SU-DHL-6 (cell line): ENCODE data around the gene COX6B2.

Source experiments
- EZH2phosphoT487 ChIP-seq: fragments of 200-600 bp; sonication (generic), shearing (Covaris generic); conservative IDR thresholded peaks from 2 replicates; pipeline ENCODE4 v1.6.1; 2018; ENCODE audit warnings: mild to moderate bottlenecking, antibody characterized with exemption, low read length, moderate library complexity, mixed read lengths
- TF ChIP-seq, protein P1 (sequence below): fragments of 200-600 bp; sonication (generic); IDR thresholded peaks from one replicate; pipeline ENCODE4 v1.5.1; 2017; ENCODE audit warnings: antibody characterized with exemption, mild to moderate bottlenecking, low read length, moderate library complexity; ENCODE audit not compliant: insufficient read depth, poor library complexity, severe bottlenecking

DNA sequence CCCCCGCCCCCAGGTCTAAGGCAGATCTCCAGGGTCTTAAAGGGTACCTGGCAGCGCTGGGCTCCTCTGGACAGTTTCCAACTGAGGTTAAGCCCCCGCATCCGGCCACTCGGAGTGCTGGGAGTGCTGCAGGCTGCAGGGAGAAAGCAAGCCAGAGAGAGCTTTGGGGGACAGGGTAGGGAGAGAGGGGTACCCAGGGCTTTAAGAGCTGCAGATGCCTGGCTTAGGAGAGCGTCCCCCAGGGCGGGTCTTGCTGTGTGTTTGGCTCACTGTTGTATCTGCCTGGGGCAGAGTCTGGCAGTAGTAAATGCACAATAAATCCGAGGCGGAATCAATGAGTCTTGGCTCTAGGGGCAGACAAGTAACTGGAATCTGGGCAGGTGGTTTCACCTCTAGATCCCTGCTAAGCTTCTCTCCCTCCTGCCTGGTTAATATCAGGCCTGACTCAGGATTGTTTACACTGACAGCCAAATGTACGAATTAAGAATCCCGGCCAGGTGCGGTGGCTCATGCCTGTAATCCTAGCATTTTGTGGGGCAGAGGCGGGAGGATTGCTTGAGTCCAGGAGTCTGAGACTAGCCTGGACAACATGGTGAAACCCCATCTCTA is 798 bp upstream of the COX6B2 start:
- TF ChIP-seq, protein P1, sequence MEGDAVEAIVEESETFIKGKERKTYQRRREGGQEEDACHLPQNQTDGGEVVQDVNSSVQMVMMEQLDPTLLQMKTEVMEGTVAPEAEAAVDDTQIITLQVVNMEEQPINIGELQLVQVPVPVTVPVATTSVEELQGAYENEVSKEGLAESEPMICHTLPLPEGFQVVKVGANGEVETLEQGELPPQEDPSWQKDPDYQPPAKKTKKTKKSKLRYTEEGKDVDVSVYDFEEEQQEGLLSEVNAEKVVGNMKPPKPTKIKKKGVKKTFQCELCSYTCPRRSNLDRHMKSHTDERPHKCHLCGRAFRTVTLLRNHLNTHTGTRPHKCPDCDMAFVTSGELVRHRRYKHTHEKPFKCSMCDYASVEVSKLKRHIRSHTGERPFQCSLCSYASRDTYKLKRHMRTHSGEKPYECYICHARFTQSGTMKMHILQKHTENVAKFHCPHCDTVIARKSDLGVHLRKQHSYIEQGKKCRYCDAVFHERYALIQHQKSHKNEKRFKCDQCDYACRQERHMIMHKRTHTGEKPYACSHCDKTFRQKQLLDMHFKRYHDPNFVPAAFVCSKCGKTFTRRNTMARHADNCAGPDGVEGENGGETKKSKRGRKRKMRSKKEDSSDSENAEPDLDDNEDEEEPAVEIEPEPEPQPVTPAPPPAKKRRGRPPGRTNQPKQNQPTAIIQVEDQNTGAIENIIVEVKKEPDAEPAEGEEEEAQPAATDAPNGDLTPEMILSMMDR = no peak
- TF ChIP-seq EZH2phosphoT487 = no peak
